ENCODE data around the gene BPIFA2.
"Not testable (repeated sequence)": the region's sequence is repeated elsewhere in the genome, so short reads cannot be mapped to it uniquely, and the experiment has no call there.

The BPIFA2 gene

GRCh38 chr20:33162313-33162712, 5.6 kb upstream of the BPIFA2 start:
- no peak for FAIRE-seq

GRCh38 chr20:33162753-33163152, 5.2 kb upstream of the BPIFA2 start:
- FAIRE-seq: no peak

- no peak for FAIRE-seq
Observed at GRCh38 chr20:33163856-33164762, 3.9 kb upstream of the BPIFA2 start.

- no peak for FAIRE-seq
Observed at GRCh38 chr20:33164763-33165095, 3.2 kb upstream of the BPIFA2 start.

GRCh38 chr20:33165416-33166055, 2.4 kb upstream of the BPIFA2 start:
- FAIRE-seq: no peak

GRCh38 chr20:33166533-33167113, 1.3 kb upstream of the BPIFA2 start:
- no peak for FAIRE-seq

GRCh38 chr20:33169176-33169794, 1.3 kb downstream of the BPIFA2 start:
- FAIRE-seq: no peak

- no peak for FAIRE-seq
Observed at GRCh38 chr20:33172781-33173180, 4.8 kb downstream of the BPIFA2 start.

GRCh38 chr20:33175123-33175522, 7.2 kb downstream of the BPIFA2 start:
- no peak for FAIRE-seq

- FAIRE-seq: no peak
Observed at GRCh38 chr20:33176101-33176500, 8.1 kb downstream of the BPIFA2 start.

GRCh38 chr20:33177866-33178265, 9.9 kb downstream of the BPIFA2 start:
- FAIRE-seq: no peak

- no peak for FAIRE-seq
Observed at GRCh38 chr20:33178726-33179125, 10.8 kb downstream of the BPIFA2 start.

- FAIRE-seq: no peak
Observed at GRCh38 chr20:33180169-33180568, 12.2 kb downstream of the BPIFA2 start.

GRCh38 chr20:33181482-33182093, 13.6 kb downstream of the BPIFA2 start:
- FAIRE-seq: no peak

GRCh38 chr20:33183312-33183711, 15.4 kb downstream of the BPIFA2 start:
- no peak for FAIRE-seq

GRCh38 chr20:33185031-33185590, 17.2 kb downstream of the BPIFA2 start:
- not testable (repeated sequence) for FAIRE-seq

GRCh38 chr20:33187491-33187890, 19.5 kb downstream of the BPIFA2 start:
- FAIRE-seq: no peak

GRCh38 chr20:33188421-33188820, 20.5 kb downstream of the BPIFA2 start:
- no peak for FAIRE-seq

GRCh38 chr20:33191484-33191883, 23.5 kb downstream of the BPIFA2 start:
- FAIRE-seq: no peak

GRCh38 chr20:33191955-33192354, 24.0 kb downstream of the BPIFA2 start:
- FAIRE-seq: no peak

GRCh38 chr20:33192912-33193501, 25.0 kb downstream of the BPIFA2 start:
- no peak for FAIRE-seq

GRCh38 chr20:33199026-33199425, 31.1 kb downstream of the BPIFA2 start:
- FAIRE-seq: no peak

Measured in endometrium (tissue), 2 donors.